OCI-LY7 (cell line): ENCODE results near the gene GRAMD2B.

Source experiments
- EZH2phosphoT487 ChIP-seq: fragments of 200-600 bp; sonication (generic); IDR thresholded peaks from 2 replicates; pipeline ENCODE4 v1.6.1; 2018; ENCODE audit warnings: low read depth, borderline replicate concordance, mild to moderate bottlenecking, mixed run types, antibody characterized with exemption, low read length, moderate library complexity, mixed read lengths
- TF ChIP-seq, protein P1 (sequence below): fragments of 200-600 bp; sonication (generic); conservative IDR thresholded peaks from 2 replicates; pipeline ENCODE4 v1.5.1; 2014; ENCODE audit warnings: mild to moderate bottlenecking, antibody characterized with exemption, low read length, moderate library complexity, mixed read lengths

DNA sequence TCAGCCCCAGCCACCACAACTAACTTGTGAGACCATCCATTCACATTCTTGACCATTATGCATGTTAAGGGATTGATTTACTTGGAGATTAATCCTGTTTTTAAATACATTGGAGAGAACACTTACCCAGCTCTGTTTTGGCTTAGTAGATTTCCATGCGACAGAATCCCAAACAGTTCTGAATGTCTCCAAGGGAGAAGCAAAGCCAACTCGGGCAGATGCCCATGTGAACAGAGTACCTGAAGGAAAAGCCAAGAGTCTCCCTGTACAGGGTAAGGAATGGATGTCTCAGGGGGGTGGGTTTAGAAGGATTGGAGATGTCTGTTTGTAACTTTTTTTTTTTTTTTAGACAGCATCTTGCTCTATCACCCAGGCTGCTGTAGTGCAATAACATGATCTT lies 61.0 kb downstream of the GRAMD2B start:
- TF ChIP-seq, protein P1, sequence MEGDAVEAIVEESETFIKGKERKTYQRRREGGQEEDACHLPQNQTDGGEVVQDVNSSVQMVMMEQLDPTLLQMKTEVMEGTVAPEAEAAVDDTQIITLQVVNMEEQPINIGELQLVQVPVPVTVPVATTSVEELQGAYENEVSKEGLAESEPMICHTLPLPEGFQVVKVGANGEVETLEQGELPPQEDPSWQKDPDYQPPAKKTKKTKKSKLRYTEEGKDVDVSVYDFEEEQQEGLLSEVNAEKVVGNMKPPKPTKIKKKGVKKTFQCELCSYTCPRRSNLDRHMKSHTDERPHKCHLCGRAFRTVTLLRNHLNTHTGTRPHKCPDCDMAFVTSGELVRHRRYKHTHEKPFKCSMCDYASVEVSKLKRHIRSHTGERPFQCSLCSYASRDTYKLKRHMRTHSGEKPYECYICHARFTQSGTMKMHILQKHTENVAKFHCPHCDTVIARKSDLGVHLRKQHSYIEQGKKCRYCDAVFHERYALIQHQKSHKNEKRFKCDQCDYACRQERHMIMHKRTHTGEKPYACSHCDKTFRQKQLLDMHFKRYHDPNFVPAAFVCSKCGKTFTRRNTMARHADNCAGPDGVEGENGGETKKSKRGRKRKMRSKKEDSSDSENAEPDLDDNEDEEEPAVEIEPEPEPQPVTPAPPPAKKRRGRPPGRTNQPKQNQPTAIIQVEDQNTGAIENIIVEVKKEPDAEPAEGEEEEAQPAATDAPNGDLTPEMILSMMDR: no peak
- TF ChIP-seq EZH2phosphoT487: no peak
